GM19463 (cell line): Measurements from ENCODE around the gene HNRNPM.

Experiments used
- ATAC-seq: cut with Tn5 transposase; IDR thresholded peaks from one replicate; pipeline ENCODE4 v1.9.1; 2021; ENCODE audit warnings: mild to moderate bottlenecking, moderate library complexity; ENCODE audit not compliant: unreplicated experiment

The HNRNPM gene

GRCh38 chr19:8459520-8460270 lies 14.9 kb downstream of the HNRNPM start:
- no peak for ATAC-seq

GRCh38 chr19:8460516-8461298 lies 15.9 kb downstream of the HNRNPM start:
- ATAC-seq = no peak

GRCh38 chr19:8461376-8461775 lies 16.6 kb downstream of the HNRNPM start:
- ATAC-seq = no peak

- no peak for ATAC-seq
Measured at GRCh38 chr19:8461891-8462290, 17.1 kb downstream of the HNRNPM start.

- no peak for ATAC-seq
Measured at GRCh38 chr19:8462571-8462970, 17.8 kb downstream of the HNRNPM start.

- no peak for ATAC-seq
Measured at GRCh38 chr19:8463365-8463764, 18.6 kb downstream of the HNRNPM start.

DNA sequence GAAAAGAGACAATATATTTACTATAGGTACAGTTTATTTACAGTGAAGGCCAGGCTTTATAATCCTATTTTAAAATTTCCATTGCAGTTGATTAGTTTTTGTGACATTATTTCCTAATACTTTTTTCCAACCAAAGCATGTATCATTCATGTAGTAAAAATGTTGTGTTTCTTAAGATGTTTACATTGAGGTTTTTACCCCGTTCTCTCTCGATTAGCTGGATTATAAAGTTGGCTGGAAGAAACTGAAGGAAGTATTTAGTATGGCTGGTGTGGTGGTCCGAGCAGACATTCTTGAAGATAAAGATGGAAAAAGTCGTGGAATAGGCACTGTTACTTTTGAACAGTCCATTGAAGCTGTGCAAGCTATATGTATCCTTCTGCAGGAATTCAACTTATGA lies 21.2 kb downstream of the HNRNPM start:
- ATAC-seq = no peak

GRCh38 chr19:8468124-8468523 lies 23.3 kb downstream of the HNRNPM start:
- ATAC-seq = no peak

GRCh38 chr19:8468761-8469373 lies 24.1 kb downstream of the HNRNPM start:
- no peak for ATAC-seq

DNA sequence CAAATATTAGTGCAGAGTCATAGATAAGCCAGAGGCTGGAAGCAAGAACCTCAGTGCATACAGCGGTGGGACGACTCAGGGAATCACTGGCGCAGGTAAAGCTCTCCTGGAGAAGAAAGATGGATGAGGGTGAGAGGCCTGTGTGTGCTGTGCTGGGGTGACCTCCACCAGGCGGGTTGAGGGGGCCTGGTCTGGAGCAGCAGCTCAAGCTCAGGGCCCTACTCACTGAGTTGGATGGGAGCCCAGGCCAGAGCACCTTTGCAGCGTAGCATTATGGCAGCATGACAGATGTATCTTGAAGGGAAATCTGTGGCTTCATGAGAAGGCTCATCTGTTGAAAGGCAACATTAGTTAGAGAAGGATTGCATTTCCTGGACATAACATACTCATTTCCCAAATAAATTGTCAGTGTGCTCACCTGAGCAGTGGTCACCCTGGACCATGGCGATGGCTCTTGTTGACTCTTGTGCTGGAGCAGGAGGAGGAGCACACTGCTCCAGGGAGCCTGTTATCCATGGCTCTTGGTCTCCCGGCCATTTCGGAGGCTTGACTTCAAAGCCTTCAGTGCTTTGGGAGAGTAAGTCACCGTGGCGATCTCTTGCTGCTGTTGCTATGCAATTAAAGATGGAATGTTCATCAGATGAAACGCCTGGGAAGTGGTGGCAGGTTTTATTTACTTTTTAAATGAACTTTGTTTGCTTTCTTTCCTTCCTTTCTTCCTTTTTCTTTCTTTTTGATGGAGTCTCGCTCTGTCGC lies 25.0 kb downstream of the HNRNPM start:
- no peak for ATAC-seq

- peak; percentile 60 for ATAC-seq
Measured at GRCh38 chr19:8473648-8474476, 29.1 kb downstream of the HNRNPM start.

DNA sequence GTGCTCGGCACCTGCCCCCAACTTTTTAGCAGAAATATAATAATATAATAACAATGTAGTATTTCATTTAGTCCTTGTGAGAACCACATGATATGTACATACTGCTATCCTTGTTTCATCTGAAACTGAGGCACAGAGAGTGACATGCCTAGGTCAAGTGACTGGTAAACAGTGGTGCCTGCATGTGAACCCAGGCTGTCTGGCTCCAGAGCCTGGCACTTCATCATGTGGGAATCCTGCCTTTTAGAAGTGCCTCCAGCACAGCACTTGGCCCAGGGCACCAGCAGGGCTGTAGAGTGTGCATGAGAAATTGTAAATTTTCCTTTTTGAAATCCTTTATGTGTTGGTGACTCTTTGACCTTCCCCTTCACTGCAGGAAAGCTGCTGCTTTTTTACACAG lies 30.2 kb downstream of the HNRNPM start:
- ATAC-seq = no peak

DNA sequence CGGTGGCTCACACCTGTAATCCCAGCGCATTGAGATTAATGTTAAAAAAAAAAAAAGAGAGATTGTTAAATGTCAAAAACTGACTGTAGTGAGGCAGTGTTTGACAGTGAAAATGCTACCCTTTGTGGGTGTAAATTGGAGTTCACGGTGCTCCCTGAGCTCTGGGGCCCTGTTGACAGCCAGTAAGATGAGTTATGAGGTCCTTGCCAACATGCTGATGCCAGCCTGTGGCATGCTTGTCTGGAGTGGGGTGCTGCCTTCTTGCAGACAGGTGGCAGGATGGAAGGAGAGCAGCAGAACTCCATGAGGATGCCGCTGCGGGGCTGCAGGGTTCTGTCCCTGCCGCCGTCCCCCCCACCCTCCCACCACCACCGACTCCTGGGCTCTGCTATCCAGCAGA lies 31.7 kb downstream of the HNRNPM start:
- no peak for ATAC-seq

DNA sequence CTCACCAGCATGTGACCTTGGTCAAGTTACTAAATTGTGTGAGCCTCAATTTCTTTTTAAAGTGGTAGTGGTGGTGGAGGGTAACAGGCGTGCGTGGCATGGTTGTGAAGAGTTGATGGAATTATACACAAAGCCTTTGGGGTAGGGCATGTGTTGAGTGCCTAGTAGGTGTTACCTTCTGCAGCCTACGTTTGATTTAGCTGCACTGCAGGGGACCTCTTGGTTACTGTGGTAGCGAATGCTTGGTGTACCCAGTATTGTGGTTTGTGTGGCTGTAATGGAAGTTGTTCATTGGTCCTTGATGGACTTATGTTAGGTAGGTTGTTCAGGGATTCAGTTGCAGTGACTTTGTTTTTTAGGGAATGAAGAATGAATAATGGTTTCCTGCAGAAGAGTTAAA lies 33.1 kb downstream of the HNRNPM start:
- no peak for ATAC-seq

DNA sequence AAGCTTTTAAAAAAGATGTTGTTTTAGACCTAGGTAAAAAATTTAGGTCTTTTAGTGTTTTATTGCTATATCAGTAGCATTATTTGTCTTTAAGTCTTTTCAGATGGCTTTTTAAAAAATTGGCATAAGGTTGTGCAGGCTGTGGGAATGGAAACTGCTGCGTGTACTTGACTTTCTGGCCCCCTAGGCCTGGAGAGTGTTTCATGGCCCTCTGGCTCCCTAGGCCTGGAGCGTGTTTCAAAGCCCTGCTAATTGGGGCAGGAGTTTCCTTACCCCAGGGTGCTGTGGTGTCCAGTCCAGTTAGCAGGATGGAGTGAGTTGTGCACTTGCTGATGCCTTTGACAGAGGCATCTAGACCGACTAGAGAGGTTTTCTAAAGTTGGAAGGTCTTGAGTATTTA lies 33.8 kb downstream of the HNRNPM start:
- no peak for ATAC-seq

GRCh38 chr19:8481201-8481600 lies 36.4 kb downstream of the HNRNPM start:
- ATAC-seq = no peak

DNA sequence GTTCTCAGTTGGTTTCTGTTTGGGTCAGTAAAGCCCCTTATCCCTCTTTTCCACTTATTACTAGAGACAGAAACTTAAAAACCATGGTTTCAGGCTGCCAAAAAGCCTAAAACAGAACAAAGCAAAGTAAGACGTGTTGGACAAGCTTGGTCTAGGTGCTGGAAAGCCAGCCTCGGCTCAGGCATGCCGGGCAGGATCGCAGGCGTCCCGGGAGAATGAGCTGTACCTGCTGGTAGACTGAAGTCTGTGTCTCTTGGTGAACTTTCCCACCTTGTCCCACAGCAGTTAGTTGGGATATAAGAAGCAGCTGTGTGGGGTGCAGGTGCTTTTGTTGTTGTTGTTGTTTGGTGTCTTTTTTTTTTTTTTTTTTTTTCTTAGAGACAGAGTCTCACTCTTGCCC lies 36.8 kb downstream of the HNRNPM start:
- no peak for ATAC-seq

- no peak for ATAC-seq
Measured at GRCh38 chr19:8482696-8483095, 37.9 kb downstream of the HNRNPM start.

GRCh38 chr19:8483165-8483564 lies 38.4 kb downstream of the HNRNPM start:
- no peak for ATAC-seq

DNA sequence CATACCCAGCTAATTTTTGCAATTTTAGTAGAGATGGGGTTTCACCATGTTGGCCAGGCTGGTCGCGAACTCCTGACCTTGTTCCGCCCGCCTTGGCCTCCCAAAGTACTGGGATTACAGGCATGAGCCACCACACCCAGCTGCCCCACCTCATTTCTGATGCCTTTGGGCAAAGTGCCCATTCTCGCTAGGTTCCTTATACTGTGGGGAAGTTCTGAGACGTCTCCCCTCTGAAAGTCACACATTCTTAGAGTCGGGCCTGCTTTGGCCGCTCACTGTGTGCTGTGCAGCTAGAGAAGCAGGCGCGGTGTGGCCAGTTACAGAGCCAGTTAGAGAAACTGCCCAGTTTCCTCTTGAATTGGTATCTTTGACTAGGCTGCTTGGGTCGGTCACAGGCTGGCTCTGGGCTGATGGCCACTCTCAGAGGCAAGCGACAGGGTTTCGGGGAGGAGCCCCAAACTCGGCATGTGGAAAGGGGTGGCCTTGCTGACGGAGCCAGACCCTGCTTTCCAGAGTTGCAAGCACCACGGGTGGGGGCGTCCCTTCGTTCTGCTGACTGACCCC lies 39.6 kb downstream of the HNRNPM start:
- no peak for ATAC-seq
